AG04450 (cell line): ENCODE data around the gene TRAP1. TPM values are rescaled to one million over a fixed set of nuclear protein-coding genes. Genes with fewer than 3 reads are reported as not detected.

Source experiments
- CTCF ChIA-PET: fragments of 300-600, 350-600 bp; formaldehyde crosslinking; extraction: SDS; loops from one replicate; lab custom pipeline; 2022; ENCODE audit warnings: antibody characterized with exemption, inconsistent platforms; lab: Charles Lee
- POLR2A ChIA-PET: fragments of 350-600 bp; formaldehyde crosslinking; extraction: SDS; loops from one replicate; lab custom pipeline; 2021; ENCODE audit warnings: antibody characterized with exemption, inconsistent platforms; lab: Yijun Ruan, JAX
- DNase-seq: peaks from one replicate; pipeline ENCODE4 v3.0.0-alpha.2; 2011; ENCODE audit warnings: low read depth, low spot score
- H3K27ac ChIP-seq: one replicate; pipeline ENCODE4 v1.5.1; 2012; ENCODE audit warnings: low read depth, low read length, control low read depth
- H3K27me3 ChIP-seq: one replicate; pipeline ENCODE4 v1.6.0; 2012; ENCODE audit warnings: low read length; ENCODE audit not compliant: control insufficient read depth, insufficient read depth
- H3K4me3 ChIP-seq: 2 replicates; pipeline ENCODE4 v1.5.1; 2011; ENCODE audit warnings: mild to moderate bottlenecking, low read depth, low read length, control low read depth
- H3K9me3 ChIP-seq: 2 replicates; pipeline ENCODE4 v1.5.1; 2012; ENCODE audit warnings: low read length; ENCODE audit not compliant: control insufficient read depth, insufficient read depth
- CTCF ChIP-seq: IDR thresholded peaks from 2 replicates; pipeline ENCODE4 v1.5.1; 2011; ENCODE audit warnings: low read depth, low read length, control low read depth, inconsistent platforms
- polyA plus RNA-seq: library from polyadenylated mRNA; depleted of rRNA; stranded (reverse); fragments of >200 nt; gene quantifications from 2 replicates; pipeline ENCODE4 v1.2.3, GENCODE V29; 2011

Gene TRAP1
- polyA plus RNA-seq, 1 experiment, result 83.9 TPM

- Histone ChIP-seq H3K4me3 (no peak overlapping the region), H3K27me3 (no peaks in the 10 kb centered on the region), H3K9me3 (no peaks in the 10 kb centered on the region), H3K27ac (no peak overlapping the region)
- no peak for DNase-seq
- ChIA-PET CTCF (no interaction called here), POLR2A (interaction anchor here (1.0 kb wide), 1 partner anchor 11 kb away, joined by 3 read pairs; no protein-coding TSS in a partner anchor)
- no peak for TF ChIP-seq CTCF
Measured at GRCh38 chr16:3754772-3755171, 37.4 kb upstream of the TRAP1 start.

GRCh38 chr16:3754081-3754703, 36.9 kb upstream of the TRAP1 start:
- CTCF ChIA-PET, result no interaction called here
- no peak for TF ChIP-seq CTCF
- H3K27ac ChIP-seq, result no peak overlapping the region
- no peaks in the 10 kb centered on the region for H3K27me3 ChIP-seq
- POLR2A ChIA-PET, result interaction anchor here (1.0 kb wide), 1 partner anchor 11 kb away, joined by 3 read pairs; no protein-coding TSS in a partner anchor
- no peaks in the 10 kb centered on the region for H3K9me3 ChIP-seq
- DNase-seq, result peak; percentile 18
- H3K4me3 ChIP-seq, result no peak overlapping the region

GRCh38 chr16:3752984-3753383, 35.7 kb upstream of the TRAP1 start:
- H3K27me3 ChIP-seq, result no peaks in the 10 kb centered on the region
- no peak overlapping the region for H3K27ac ChIP-seq
- no peak overlapping the region for H3K4me3 ChIP-seq
- TF ChIP-seq CTCF, result no peak
- CTCF ChIA-PET, result no interaction called here
- no peaks in the 10 kb centered on the region for H3K9me3 ChIP-seq
- no peak for DNase-seq
- POLR2A ChIA-PET, result no interaction called here

- no peak for DNase-seq
- H3K27me3 ChIP-seq, result no peaks in the 10 kb centered on the region
- H3K27ac ChIP-seq, result no peak overlapping the region
- CTCF ChIA-PET, result no interaction called here
- H3K9me3 ChIP-seq, result no peaks in the 10 kb centered on the region
- POLR2A ChIA-PET, result no interaction called here
- H3K4me3 ChIP-seq, result no peak overlapping the region
- TF ChIP-seq CTCF, result no peak
Measured at GRCh38 chr16:3751878-3752277, 34.6 kb upstream of the TRAP1 start.

GRCh38 chr16:3748307-3748706, 31.0 kb upstream of the TRAP1 start:
- CTCF ChIA-PET, result no interaction called here

More at GRCh38 chr16:3748307-3748706, 31.0 kb upstream of the TRAP1 start:
- Histone ChIP-seq H3K9me3 (no peaks in the 10 kb centered on the region), H3K27me3 (no peaks in the 10 kb centered on the region), H3K27ac (no peak overlapping the region), H3K4me3 (no peak overlapping the region)
- POLR2A ChIA-PET, result no interaction called here
- no peak for DNase-seq
- no peak for TF ChIP-seq CTCF
